ENCODE results near the gene ARFGEF2. TPM values are rescaled to one million over a fixed set of nuclear protein-coding genes. Genes with fewer than 3 reads are reported as not detected.
"Not testable (repeated sequence)": the region's sequence is repeated elsewhere in the genome, so short reads cannot be mapped to it uniquely, and the experiment has no call there.

ARFGEF2 gene
- total RNA-seq, 4 donors from 2014 or later, result 27.2 to 45.1 (median 35.3) TPM

DNA sequence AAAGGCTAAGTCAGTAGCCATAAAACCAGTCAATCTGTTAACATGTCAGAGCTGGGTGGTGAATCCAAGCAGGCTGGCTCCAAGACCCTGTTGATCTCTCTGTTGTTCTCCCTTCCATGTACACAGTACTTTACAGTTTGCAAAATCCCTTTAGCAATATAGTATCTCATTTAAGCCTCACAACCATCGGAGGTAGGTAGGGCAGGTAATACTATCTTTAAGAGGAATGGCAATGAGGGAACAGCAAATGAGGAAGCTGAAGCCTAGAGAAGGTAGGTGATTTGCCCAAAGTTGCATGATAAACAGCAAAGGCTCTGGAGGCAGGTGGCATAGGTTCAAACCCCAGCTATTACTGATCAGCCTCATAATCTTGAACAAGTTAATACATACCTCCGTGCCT lies 34.7 kb upstream of the ARFGEF2 start:
- whole genome bisulfite sequencing, 2 donors, result 81 to 98% methylated on average over 2 of the region's 2 CpGs
- DNase-seq (ENCODE audit: low spot score in 2 of 2), result no peak
- no peak overlapping the region for H3K4me3 ChIP-seq (ENCODE audit: low read depth, poor library complexity, severe bottlenecking)
- intact Hi-C loops (cut with DNase I; ENCODE audit: low total_unique reads), result no loop called here
- TF ChIP-seq, protein P1, sequence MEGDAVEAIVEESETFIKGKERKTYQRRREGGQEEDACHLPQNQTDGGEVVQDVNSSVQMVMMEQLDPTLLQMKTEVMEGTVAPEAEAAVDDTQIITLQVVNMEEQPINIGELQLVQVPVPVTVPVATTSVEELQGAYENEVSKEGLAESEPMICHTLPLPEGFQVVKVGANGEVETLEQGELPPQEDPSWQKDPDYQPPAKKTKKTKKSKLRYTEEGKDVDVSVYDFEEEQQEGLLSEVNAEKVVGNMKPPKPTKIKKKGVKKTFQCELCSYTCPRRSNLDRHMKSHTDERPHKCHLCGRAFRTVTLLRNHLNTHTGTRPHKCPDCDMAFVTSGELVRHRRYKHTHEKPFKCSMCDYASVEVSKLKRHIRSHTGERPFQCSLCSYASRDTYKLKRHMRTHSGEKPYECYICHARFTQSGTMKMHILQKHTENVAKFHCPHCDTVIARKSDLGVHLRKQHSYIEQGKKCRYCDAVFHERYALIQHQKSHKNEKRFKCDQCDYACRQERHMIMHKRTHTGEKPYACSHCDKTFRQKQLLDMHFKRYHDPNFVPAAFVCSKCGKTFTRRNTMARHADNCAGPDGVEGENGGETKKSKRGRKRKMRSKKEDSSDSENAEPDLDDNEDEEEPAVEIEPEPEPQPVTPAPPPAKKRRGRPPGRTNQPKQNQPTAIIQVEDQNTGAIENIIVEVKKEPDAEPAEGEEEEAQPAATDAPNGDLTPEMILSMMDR (IDR thresholded peaks at IDR 0.05), result no peak
- no peak for TF ChIP-seq POLR2A (IDR thresholded peaks at IDR 0.05)

DNA sequence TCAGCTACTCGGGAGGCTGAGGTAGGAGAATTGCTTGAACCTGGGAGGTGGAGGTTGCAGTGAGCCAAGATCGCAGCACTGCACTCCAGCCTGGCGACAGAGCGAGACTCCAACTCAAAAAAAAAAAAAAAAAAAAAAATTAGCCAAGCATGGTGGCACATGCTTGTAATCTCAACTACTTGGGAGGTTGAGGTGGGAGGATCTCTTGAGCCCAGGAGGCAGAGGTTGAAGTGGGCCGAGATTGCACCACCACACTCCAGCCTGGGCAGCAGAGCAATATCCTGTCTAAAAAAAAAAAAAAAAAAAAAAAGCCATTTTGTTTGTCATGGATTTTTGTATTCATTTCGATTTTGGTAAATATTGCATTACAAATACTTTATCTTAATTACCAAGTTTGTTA lies 33.0 kb upstream of the ARFGEF2 start:
- DNase-seq (ENCODE audit: low spot score in 2 of 2); intact Hi-C loops (cut with DNase I; ENCODE audit: low total_unique reads); H3K4me3 ChIP-seq (ENCODE audit: low read depth, poor library complexity, severe bottlenecking): not testable (repeated sequence)
- 83 to 87% methylated on average over 6 of the region's 6 CpGs for WGBS, 2 donors

DNA sequence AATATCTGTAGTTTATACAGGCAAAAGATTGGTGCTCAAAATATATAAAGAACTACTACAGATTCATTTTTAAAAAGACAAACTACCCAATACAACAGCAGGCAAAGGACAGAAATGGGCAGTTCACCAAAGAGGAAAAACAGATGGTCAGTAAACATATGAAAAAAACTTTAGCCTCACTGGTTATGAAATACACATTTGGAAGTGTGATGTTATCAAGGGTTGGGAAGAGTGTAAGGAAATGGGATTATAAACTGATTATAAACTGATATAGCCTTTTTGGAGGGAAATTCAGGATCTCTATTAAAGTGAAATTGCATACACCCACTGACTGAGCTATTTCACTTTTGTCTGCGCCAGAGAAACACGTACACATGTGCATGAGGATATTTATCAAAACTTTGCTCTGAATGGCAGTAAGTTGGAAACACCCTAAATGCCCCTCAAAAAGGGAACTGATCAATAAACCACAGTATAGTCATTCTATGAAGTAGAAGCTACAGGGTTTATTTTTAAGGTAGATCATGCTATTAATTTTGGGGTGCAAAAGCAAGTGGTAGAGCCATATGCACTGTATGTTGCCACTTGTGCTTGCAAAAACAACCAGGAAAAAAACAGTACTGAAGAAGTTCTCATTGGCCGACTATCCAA lies 32.2 kb upstream of the ARFGEF2 start:
- intact Hi-C loops (cut with DNase I; ENCODE audit: low total_unique reads), result no loop called here
- H3K4me3 ChIP-seq (ENCODE audit: low read depth, poor library complexity, severe bottlenecking), result no peak overlapping the region
- DNase-seq (ENCODE audit: low spot score in 2 of 2), result no peak
- WGBS, 2 donors, result 71 to 82% methylated on average over 3 of the region's 3 CpGs
- TF ChIP-seq, protein P1 (IDR thresholded peaks at IDR 0.05), result no peak
- TF ChIP-seq POLR2A (IDR thresholded peaks at IDR 0.05), result no peak

DNA sequence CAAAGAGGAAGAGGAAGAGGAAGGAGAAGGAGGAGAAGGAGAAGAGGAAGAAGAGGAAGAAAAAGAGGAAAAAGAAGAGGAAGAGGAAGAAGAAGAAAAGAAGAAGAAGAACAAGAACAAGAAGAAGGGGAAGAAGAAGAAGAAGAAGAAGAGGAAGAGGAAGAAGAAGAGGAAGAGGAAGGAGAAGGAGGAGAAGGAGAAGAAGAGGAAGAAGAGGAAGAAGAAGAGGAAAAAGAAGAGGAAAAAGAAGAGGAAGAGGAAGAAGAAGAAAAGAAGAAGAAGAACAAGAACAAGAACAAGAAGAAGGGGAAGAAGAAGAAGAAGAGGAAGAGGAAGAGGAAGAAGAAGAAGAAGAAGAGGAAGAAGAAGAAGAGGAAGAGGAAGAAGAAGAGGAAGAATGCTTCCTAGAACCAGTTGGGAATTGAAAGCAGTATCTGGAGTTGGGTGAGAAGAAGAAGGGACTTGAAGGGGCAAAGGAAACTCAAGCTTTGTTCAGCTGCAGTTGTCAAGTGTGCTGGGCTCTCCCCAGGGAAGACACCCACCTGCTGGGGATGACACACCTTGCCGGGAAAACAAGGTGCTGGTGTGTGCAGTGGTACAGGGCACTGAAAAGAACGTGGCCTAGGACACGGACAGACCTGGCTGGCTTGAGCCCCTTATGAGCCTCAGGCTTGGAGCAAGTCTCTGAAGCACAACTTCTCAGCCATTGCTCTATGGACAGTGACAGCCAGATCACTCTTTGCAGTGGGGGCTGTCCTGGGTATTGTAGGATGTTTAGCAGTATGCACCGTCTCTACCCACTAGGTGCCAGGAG lies 30.1 kb upstream of the ARFGEF2 start:
- H3K4me3 ChIP-seq (ENCODE audit: low read depth, poor library complexity, severe bottlenecking), result no peak overlapping the region
- DNase-seq (ENCODE audit: low spot score in 2 of 2), result no peak
- WGBS, 2 donors, result 78 to 86% methylated on average over 4 of the region's 4 CpGs
- TF ChIP-seq POLR2A (IDR thresholded peaks at IDR 0.05), result no peak
- TF ChIP-seq, protein P1 (IDR thresholded peaks at IDR 0.05), result no peak
- intact Hi-C loops (cut with DNase I; ENCODE audit: low total_unique reads), result no loop called here

DNA sequence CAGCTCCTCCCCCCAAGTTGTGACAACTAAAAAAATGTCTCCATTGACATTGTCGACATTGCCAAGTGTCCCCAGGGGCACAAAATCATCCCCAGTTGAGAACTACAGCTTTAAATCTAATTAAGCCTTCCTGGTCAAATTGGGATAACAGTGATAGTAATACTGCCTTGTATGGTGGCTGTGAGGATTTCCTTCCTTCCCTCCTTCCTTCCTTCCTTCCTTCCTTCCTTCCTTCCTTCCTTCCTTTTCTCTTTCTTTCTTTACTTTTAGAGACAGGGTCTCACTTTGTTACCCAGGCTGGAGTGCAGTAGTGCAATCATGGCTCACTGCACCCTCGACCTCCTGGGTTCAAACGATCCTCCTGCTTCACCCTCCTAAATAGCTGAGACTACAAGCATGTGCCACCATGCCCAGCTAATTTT lies 29.5 kb upstream of the ARFGEF2 start:
- no peak for DNase-seq (ENCODE audit: low spot score in 2 of 2)
- whole genome bisulfite sequencing, 2 donors, result 68 to 69% methylated on average over 3 of the region's 3 CpGs
- TF ChIP-seq, protein P1 (IDR thresholded peaks at IDR 0.05), result no peak
- no peak for TF ChIP-seq POLR2A (IDR thresholded peaks at IDR 0.05)
- intact Hi-C loops (cut with DNase I; ENCODE audit: low total_unique reads), result no loop called here
- no peak overlapping the region for H3K4me3 ChIP-seq (ENCODE audit: low read depth, poor library complexity, severe bottlenecking)

DNA sequence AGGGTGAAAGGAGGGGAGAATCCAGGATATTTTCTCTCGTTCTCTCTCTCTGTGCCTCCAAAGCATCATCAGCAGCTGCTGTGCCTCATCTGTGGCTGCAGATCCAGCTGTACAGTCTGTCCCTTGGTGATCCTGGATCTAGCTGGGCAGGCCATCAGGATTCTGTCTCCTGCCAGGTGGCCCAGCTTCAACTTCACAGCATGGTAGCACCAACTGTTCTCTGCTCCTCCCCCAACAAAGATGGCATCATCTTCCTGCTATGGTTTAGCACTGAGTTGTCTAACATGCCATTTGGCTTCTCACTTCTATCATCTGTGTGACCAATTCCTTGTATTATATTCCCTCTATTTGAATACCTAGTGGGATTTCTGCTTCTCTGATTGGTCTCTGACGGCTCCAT lies 28.6 kb upstream of the ARFGEF2 start:
- intact Hi-C loops (cut with DNase I; ENCODE audit: low total_unique reads), result no loop called here
- H3K4me3 ChIP-seq (ENCODE audit: low read depth, poor library complexity, severe bottlenecking), result no peak overlapping the region
- DNase-seq (ENCODE audit: low spot score in 2 of 2), result peak in 1 of 2 donors; percentile 31
- no peak for TF ChIP-seq POLR2A (IDR thresholded peaks at IDR 0.05)
- TF ChIP-seq, protein P1 (IDR thresholded peaks at IDR 0.05), result no peak
- WGBS, 2 donors, result 72 to 80% methylated on average over 2 of the region's 2 CpGs

Data from lower leg skin (tissue), 4 donors.